Measurements from ENCODE around the gene SRPK2.
"Not testable (repeated sequence)": the region's sequence is repeated elsewhere in the genome, so short reads cannot be mapped to it uniquely, and the experiment has no call there.

The SRPK2 gene

DNA sequence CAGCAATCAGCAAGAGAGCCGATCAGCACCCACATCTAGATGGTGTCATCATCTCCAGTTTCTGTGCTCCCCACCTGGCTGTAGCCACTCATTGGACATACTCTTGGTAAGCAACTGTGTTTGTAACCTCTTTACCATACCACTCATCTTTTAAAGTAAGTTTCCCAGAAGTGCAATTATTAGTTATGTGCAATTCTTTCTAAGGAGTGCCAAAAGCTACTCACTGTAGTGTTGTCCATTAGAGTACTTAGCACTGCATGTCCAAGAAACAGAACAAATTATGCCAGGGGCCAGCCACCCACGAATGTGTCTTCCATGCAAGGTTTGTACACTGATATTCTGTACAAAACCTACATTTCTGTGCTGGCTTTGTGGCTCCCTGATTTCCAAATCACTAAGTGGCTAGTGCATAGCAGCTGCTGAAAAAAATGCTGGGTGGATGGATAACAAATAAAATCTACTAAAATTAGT is 131.9 kb downstream of the SRPK2 start:
- DNase-seq: no peak

DNA sequence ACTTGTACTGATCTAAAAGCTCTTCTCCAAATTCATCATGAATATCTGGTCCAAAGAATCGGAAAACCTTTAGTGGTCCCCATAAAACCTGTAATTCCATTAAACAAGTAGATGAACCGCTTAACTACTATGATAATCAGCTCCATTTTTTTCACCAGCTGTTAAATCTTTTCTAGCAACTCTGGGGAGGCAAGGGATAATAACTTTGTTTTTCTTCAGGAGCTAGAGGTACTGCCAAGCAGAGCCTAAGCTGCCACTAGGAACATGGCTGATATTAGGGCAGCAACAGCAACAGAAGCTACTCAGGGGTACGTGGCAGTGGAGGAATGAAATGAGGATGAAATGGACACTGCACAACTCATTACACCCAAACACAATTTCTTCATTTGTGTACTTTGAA is 138.0 kb downstream of the SRPK2 start:
- DNase-seq: no peak

DNA sequence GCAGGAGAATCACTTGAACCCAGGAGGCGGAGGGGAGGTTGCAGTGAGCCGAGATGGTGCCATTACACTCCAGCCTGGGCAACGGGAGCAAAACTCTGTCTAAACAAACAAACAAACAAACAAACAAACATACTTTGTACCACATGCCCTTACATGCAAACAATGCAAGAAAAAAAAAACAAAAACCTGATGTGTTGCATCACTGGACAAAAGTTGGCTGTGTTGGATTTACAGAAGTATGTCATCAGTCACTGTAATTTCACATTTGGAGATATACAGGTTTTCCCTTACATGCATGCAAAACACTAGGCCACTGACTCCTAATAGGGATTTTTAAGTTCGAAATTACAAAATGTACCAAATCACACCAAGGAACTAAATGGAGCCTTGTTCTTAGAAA is 138.5 kb downstream of the SRPK2 start:
- DNase-seq: no peak

DNA sequence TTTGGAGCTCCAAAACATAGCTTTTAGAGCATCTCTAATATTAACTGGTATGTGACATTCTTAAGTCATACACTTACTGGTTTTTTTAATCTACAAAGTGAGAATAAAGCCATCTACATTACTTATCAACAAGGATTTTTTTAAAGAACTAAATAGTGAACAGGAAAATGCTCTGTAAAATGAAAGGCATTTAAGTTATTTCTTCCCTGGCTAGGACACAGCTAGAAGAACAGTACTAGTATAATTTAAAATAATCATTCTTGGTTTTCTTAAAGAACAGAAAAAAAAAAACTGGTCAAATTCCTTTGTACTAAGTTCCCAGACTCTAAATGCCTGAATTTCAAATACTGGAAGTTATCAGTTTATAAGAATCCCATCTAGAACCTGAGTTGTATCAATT is 139.5 kb downstream of the SRPK2 start:
- no peak for DNase-seq

DNA sequence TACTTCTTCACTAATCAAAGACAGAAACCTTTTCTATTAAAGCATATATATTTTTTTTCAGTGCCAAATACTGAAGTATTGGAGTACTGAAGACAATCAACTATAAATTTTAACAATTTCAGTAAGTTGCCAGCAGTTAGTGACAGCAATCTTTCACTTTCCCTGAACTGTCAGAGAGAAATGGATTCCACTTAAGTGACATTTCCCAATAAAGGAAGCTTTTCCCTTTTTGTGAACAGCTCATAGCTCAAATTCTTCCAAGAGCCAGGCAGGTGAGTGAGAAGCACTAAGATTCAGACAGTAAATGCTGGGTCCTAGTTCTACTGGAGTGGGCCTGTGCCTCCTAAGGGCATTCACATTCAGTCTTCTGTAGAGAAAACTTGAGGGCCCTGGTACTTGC is 142.0 kb downstream of the SRPK2 start:
- no peak for DNase-seq

DNA sequence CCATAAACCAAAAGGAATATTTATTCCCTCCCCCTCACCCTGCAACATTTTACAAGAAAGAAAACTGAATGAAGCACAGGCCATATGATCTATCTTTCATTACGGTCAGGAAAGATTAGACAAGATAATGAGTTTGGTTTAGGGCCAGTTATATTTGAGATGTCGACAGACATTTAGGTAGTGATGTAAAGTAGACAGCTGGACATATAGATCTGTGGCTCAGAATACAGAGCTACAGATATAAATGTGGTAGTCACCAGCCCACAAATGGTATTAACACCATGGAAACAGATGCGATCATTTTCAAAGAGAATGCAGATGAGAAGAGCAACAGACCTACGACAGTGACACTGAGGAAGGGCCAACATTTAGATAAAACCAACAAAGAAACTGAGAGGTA is 142.5 kb downstream of the SRPK2 start:
- DNase-seq: no peak

DNA sequence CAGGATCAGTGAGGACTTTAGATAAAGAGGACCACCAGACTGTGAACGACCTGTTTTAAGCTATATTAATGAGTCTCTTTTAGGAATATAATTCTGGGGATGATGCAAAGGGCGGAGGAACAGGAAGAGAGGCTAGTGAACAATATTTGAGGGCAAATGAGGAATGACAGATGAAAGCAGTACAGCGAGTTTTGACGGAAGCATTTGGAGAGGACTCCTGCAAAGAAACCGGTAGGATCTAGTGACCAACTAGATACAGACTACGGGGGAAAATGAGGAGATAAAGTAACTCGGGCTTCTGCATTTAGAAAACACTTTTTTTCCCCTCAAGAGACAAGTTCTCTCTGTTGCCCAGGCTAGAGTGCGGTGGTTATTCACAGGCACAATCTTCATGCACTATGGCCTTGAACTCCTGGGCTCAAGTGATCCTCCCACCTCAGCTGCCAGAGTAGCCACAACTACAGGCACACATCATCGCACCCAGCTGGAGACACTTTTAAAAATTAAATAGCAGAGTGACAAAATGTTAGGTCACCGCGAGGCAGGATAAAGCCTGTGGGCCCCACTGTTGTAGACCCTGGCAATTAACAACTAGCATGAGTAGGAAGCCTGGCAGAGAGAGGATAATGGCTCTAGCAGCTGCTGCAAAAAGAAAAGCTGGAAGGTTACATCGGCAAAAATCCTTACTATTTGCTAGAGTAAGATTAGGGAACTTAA is 143.2 kb downstream of the SRPK2 start:
- DNase-seq: peak; percentile 53

DNA sequence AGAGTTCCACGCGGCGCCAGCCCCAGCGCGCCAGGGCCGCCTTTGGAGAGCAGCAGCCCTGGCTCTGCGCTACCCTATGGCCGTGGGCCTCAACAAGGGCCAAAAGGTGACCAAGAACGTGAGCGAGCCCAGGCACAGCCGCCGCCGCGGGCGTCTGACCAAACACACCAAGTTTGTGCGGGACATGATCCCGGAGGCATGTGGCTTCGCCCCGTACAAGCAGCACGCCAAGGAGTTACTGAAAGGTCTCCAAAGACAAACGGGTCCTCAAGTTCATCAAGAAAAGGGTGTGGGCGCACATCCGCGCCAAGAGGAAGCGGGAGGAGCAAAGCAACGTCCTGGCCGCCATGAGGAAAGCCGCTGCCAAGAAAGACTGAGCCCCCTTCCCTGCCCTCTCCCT is 144.1 kb downstream of the SRPK2 start:
- no peak for DNase-seq

DNA sequence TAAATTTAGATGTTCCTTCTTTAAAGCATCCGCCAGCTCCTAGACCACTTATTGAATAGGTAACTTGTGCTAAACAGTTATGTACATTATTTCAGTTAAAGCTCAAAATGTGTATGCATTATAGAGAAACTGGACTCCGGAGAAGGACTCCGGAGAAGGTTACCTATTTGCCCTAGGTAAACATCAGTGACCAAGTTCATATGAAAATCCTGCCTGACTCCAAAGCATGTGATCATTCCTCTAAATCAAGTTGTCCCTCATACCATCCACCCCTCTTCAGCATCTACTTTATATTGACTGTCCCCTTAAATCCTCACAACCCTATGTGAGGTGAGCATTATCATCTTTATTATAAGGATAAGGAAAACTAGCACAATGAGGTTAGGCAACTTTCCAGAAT is 147.5 kb downstream of the SRPK2 start:
- DNase-seq: no peak

DNA sequence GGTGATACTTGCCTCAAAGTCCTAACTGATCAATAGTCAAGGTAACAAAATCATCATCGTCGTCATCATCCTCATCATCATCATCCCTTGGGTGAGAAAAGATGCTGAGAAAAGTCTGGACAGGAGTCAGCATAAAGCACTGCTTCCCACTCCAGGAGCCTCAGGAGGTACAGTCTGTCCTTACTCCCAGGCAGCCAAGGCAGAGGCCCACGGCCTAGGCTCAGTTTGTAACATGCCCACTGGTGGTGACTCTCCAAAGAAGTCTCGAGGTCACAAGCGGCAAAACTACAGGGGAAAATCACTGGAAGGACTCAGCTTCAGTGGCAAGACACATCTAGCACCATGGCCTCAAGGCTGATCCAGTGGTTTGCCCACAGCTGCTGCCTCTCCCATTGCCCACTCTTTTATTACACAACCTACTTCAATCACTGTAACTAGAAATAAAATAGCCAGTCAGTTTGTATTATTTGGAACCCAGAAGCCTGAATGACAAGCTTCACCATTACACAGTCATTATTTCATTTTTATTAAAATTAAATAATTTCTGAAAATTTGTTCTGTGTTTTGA is 150.4 kb downstream of the SRPK2 start:
- no peak for DNase-seq

DNA sequence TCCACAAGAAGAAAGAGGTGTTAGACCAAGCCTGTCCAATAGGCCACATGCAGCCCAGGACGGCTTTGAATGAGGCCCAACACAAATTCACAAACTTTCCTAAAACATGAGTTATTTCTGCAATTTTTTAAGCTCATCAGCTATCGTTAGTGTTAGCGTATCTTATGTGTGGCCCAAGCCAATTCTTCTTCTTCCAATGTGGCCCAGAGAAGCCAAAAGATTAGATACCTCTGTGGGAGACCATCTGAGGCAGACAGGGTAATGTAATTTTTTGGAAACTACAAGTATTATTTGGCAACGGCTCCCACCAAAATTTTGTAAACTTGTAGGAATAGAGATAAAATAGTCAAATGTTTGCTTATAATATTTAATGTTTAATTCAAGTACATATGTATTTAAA is 153.8 kb downstream of the SRPK2 start:
- no peak for DNase-seq

DNA sequence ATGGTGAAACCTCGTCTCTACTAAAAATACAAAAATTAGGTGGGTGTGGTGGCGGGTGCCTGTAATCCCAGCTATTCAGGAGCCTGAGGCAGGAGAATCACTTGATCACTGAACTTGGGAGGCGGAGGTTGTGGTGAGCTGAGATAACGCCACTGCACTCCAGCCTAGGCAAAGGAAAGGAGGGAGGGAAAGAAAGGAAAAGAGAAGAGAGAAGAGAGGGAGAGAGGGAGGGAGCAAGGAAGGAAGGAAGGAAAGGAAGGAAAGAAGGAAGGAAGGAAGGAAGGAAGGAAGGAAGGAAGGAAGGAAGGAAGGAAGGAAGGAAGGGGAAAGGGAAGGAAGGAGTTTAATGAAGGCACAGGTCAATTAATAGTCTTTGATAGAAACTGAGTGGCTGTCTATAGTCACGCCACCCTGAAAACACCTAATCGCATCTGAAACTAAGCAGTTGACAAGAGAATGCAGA is 155.9 kb downstream of the SRPK2 start:
- not testable (repeated sequence) for DNase-seq

DNA sequence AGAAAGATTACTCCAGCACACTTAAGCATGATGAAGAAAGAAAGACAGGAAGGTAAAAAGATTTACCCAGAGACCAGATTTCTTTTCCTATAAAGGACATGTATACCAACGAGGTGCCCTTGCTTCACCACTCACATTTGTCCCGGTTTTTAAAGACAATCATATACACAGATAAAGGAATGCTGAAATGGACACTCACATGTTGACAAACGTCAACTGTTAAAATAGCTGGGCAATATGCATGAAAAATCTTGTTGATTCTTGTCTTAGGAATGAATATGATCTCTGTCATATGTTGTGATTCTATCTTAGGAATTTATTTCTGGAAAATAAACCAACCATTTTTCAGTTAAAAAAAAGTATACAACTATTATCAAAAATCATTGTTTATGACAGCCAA is 158.2 kb downstream of the SRPK2 start:
- DNase-seq: no peak

DNA sequence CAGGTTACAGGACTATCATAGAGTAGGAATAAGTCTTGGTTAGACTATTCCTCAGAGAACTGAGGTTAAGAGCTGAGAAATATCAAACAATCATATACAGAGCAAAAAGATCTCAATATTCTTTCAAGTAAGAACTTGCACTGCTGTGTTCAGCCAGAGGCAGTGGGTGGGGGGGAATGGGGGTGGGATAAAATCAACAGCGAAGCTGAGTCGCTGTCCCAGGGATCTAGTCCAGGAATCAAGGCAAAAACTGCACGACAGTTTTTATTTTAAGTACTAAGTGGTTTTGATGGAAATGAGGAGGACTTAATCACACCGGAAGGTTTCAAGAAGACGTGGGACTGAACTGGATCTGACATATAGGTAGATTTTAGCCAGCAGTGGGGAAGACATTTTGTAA is 159.1 kb downstream of the SRPK2 start:
- DNase-seq: no peak

DNA sequence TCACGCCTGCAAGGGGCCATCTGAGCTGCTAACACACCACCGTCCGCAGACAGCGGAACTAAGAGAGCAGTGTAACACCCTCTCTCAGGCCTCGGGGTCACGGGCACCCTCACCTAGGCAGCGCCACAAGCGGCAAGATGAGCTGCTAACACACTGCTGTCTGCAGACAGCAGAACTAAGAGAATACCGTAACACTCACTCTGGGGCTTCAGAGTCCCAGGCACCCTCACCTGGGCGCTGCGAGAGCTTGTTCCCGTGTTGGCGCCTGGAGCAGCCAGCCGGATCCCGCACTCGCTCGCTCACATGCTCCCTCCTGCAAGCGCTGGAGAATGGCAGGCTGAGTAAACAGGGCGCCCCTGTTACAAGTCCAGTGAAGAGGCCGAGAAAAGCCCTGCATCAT is 160.2 kb downstream of the SRPK2 start:
- DNase-seq: no peak

DNA sequence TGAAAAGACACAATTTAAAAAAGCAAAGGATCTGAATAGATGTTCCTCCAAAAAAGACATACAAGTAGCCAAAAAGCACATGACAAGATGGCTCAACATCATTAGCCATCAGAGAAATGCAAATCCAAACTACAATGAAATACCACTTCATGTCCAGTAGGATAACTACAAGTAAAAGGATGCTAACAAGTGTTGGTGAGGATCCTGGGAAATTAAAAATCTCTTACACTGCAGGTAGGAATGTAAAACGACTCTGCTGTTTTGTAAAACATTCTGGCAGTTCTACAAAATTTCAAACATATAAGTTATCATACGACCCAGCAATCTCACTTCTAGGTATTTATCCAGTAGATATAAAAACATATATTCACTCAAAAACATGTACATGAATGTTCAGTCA is 161.3 kb downstream of the SRPK2 start:
- no peak for DNase-seq

DNA sequence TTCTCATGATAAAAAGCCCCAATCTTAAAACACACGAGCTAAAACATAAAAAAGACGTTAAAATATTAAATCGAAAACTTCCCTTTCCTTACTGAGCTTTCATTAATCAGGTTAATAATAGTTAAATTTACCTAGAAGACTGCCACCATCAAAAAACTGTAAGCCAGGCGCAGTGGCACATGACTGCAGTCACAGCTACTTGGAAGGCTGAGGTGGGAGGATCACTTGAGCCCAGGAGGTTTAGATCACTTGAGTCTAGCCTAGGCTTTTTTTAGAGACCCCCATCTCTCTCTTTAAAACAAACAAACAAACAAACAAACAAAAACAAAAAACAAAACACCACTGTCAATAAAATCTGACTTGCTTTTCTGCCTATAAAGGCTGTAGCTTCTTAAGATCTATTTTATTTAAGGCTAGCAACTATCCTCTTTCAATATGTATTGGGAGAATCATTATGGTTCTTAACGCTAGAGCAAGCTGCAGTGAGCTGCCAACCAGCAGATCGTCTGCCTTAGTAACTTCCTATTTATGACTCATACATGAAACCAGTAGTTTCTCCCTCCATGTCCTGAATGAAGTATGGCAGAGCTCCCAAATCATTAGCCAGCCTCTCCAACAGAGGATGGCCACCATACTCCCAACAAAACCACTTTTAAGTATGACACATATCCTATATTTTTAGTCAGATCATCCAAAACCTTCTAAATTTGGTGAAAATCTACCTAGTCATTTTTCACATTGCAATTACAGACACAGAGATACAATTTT is 163.7 kb downstream of the SRPK2 start:
- DNase-seq: no peak

DNA sequence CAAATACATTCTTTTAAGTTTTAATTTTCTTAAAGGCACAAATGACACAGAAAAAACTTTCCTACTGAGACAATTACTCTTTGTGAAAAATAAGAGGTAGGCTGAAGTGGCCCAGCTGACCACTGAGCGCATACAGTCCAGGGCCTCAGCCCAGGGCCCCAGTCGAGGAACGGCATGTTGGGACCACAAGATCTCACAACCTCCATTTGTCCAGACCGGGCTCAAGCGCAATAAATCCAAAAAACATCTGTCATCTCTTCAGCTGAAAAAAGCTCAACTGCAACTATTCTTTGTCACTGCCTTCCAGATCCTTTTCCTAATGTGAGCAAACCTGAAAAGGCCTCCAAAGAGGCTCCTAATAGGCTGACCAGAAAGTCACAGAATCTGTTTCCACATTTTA is 165.8 kb downstream of the SRPK2 start:
- DNase-seq: no peak

DNA sequence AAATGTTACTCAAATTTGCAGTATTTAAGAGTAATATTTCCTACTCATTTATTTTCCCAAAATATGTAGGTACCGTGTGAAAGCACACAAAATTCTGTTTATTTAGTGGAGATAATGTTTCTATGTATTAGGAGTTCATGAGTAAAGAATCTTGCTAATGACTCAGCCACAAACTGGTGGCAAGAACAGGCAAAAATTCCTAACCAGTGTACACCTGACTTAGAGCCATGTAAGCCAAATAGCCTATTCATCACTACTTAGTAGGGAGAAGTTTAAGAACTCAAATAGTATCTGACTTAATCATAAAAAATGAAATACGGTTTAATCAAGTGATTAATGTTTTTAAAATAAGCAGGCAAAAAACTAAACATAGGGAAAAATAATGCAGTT is 169.0 kb downstream of the SRPK2 start:
- DNase-seq: no peak

DNA sequence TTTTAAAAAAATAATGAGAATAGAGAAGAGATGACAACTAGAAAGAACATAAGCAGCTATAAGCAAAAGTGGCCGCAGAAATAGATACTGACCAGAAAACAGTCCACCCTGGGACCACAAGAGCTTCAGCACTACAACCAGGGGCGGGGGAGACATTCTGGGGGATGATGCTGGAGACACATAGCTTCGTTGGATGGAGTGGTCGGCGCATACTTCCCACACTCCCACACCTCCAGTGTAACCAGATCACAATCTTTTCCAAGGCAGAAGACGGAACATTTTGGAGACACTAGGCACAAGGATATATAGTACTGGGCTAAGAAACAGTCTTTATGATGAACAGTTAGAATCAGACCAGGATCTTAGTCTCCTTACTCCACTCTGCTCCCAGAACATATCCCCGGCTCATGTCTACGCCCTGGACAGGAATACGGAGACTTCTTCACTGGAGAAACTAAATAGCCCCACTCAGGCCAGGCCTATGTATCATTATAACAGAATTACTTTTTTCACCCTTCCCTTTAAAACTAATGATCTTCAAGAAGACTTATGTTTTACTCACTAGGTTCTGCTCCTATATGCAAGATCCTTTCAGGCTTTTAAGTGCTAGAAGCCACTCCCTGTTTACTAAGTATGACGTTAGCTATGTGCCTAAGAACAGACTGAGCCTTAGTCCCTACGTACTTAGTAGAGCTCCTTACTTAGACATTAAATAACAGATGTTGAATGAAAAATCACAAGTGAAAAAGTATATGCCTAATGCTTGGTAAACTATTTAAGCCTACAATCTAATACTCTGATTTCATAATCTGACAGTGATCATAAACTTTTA is 169.6 kb downstream of the SRPK2 start:
- no peak for DNase-seq

DNA sequence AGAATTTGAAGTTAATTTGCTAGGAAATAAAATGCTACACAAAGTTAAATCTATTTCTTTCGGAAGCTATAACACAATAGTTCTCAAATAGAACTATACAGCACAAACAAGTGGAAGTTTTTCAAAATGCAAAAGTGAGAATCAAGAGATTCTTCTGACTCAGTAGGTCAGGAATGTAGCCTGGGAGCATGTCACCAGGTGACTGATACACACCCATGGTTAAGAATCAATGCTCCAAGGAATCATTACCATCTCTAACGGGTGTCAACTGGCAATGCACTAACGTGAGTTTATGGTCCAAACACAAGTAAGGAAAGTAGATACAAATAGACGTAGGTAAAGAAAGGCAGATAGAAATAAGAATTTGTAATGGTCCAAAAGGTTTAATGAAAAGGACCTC is 170.5 kb downstream of the SRPK2 start:
- DNase-seq: no peak

DNA sequence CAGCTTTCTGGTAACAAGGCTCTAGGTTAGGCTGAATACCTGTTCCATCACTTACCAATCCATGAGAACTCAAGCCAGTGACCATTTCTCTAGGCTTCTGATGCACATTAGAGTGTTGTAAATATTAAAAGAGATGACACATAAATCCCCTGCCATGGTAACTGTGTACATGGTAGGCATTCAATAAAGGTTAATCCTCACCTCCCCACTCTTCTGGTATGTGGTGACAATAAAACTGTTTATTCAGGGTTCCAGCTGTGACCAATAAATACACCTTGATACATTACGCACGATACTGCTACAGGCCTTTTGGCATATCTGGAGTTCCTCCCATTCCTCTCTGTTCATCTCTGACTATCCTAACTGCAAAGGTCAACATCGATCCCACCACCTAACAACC is 171.9 kb downstream of the SRPK2 start:
- no peak for DNase-seq

DNA sequence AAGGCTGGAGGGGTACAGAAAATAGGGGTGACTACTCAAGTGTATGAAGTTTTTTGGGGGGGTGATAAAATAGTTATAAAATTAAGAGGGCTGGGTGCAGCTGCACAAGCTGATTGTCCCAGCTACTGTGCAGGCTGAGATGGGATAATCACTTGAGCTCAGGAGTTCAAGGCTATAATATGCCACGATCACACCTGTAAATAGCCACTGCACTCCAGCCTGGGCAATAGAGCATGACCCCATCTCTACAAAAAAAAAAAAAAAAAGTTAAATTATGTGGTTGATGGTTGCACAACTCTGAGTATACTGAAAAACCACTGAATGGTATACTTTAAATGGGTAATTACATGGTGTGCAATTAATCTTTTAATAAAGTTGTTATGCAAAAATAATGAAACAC is 172.9 kb downstream of the SRPK2 start:
- no peak for DNase-seq

Measured in NCI-H1417 treated with DMSO at 0.1 percent for 48 hours (cell line).